HepG2 (cell line): ENCODE measurements around the gene PLN. TPM values are rescaled to one million over a fixed set of nuclear protein-coding genes. Genes with fewer than 3 reads are reported as not detected.

Source experiments
- MXI1 ChIP-seq: IDR thresholded peaks from 3 replicates; pipeline ENCODE4 v1.6.1; 2012; ENCODE audit warnings: low read depth, low read length, inconsistent platforms, borderline replicate concordance
- ZNF563 ChIP-seq: sonication (generic); formaldehyde crosslinking; IDR thresholded peaks from 2 replicates; pipeline ENCODE4 v1.8.0; 2022; ENCODE audit warnings: mild to moderate bottlenecking, moderate library complexity, missing genetic modification reagents
- ZNF780A ChIP-seq: sonication (generic); formaldehyde crosslinking; IDR thresholded peaks from 2 replicates; pipeline ENCODE4 v1.8.0; 2022; ENCODE audit warnings: mild to moderate bottlenecking, missing genetic modification reagents, moderate library complexity
- ZNF878 ChIP-seq: sonication (generic); formaldehyde crosslinking; IDR thresholded peaks from 2 replicates; pipeline ENCODE4 v1.8.1; 2023; ENCODE audit warnings: mild to moderate bottlenecking, missing genetic modification reagents, moderate library complexity
- polyA plus RNA-seq, 8 experiments: library from polyadenylated mRNA; depleted of rRNA in 3 of 8; stranded (reverse) in 7 of 8; unstranded in 1 of 8; fragments of >200 nt; fragmentation: Illumina TruSeq in 4 of 8; extraction: Trizol in 4 of 8; gene quantifications; 2 replicates each; pipeline versions ENCODE4 v1.2.1 to v1.2.3, GENCODE V29; 2011 to 2016; ENCODE audit warnings: low read depth in 4 of 8, missing spikeins in 1 of 8, mixed read lengths in 1 of 8; ENCODE audit not compliant: insufficient read depth in 1 of 8
- total RNA-seq, 5 experiments: library from RNA; depleted of rRNA; stranded (reverse); fragments of >200 nt; fragmentation: Illumina TruSeq; extraction: Trizol; gene quantifications; 2 replicates each; pipeline ENCODE4 v1.2.3, GENCODE V29; 2016; ENCODE audit warnings: low read depth in 1 of 5
- TF ChIP-seq, protein P1 (sequence below): sonication (generic); formaldehyde crosslinking; IDR thresholded peaks from one replicate; pipeline ENCODE4 v1.5.1; 2020; ENCODE audit warnings: mild to moderate bottlenecking, missing genetic modification reagents; ENCODE audit errors: not compliant biosample characterization
- TF ChIP-seq, protein P2 (sequence below): sonication (generic); formaldehyde crosslinking; IDR thresholded peaks from 2 replicates; pipeline ENCODE4 v1.5.0; 2020; ENCODE audit warnings: missing genetic modification reagents, mild to moderate bottlenecking, borderline replicate concordance

The PLN gene
- total and polyA plus RNA-seq, 2 of the 13 experiments (the other 11 are each of a cell fraction or from before 2014, with no cell fraction given): not detected

- TF ChIP-seq, protein P1, sequence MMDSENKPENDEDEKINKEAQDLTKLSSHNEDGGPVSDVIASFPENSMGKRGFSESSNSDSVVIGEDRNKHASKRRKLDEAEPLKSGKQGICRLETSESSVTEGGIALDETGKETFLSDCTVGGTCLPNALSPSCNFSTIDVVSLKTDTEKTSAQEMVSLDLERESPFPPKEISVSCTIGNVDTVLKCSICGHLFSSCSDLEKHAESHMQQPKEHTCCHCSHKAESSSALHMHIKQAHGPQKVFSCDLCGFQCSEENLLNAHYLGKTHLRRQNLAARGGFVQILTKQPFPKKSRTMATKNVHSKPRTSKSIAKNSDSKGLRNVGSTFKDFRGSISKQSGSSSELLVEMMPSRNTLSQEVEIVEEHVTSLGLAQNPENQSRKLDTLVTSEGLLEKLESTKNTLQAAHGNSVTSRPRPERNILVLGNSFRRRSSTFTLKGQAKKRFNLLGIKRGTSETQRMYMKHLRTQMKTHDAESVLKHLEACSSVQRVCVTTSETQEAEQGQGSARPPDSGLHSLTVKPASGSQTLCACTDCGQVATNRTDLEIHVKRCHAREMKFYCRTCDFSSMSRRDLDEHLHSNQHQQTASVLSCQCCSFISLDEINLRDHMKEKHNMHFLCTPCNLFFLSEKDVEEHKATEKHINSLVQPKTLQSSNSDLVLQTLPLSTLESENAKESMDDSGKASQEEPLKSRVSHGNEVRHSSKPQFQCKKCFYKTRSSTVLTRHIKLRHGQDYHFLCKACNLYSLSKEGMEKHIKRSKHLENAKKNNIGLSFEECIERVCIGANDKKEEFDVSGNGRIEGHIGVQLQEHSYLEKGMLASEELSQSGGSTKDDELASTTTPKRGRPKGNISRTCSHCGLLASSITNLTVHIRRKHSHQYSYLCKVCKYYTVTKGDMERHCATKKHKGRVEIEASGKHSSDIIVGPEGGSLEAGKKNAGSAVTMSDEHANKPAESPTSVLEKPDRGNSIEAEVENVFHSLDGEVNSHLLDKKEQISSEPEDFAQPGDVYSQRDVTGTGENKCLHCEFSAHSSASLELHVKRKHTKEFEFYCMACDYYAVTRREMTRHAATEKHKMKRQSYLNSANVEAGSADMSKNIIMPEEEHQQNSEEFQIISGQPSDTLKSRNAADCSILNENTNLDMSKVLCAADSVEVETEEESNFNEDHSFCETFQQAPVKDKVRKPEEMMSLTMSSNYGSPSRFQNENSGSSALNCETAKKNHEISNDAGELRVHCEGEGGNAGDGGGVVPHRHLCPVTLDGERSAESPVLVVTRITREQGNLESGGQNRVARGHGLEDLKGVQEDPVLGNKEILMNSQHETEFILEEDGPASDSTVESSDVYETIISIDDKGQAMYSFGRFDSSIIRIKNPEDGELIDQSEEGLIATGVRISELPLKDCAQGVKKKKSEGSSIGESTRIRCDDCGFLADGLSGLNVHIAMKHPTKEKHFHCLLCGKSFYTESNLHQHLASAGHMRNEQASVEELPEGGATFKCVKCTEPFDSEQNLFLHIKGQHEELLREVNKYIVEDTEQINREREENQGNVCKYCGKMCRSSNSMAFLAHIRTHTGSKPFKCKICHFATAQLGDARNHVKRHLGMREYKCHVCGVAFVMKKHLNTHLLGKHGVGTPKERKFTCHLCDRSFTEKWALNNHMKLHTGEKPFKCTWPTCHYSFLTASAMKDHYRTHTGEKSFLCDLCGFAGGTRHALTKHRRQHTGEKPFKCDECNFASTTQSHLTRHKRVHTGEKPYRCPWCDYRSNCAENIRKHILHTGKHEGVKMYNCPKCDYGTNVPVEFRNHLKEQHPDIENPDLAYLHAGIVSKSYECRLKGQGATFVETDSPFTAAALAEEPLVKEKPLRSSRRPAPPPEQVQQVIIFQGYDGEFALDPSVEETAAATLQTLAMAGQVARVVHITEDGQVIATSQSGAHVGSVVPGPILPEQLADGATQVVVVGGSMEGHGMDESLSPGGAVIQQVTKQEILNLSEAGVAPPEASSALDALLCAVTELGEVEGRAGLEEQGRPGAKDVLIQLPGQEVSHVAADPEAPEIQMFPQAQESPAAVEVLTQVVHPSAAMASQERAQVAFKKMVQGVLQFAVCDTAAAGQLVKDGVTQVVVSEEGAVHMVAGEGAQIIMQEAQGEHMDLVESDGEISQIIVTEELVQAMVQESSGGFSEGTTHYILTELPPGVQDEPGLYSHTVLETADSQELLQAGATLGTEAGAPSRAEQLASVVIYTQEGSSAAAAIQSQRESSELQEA (CRISPR knock-in tag): no peak
- TF ChIP-seq, protein P2, sequence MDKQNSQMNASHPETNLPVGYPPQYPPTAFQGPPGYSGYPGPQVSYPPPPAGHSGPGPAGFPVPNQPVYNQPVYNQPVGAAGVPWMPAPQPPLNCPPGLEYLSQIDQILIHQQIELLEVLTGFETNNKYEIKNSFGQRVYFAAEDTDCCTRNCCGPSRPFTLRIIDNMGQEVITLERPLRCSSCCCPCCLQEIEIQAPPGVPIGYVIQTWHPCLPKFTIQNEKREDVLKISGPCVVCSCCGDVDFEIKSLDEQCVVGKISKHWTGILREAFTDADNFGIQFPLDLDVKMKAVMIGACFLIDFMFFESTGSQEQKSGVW (CRISPR knock-in tag): no peak
- TF ChIP-seq ZNF780A (CRISPR knock-in tag) (no peak), ZNF563 (CRISPR knock-in tag) (no peak), ZNF878 (CRISPR knock-in tag) (no peak), MXI1 (no peak)
- TF ChIP-seq, all 625 proteins: peak for 0
Observed at GRCh38 chr6:118603372-118603771, 55.3 kb downstream of the PLN start (continued).
